ENCODE results near the gene FCRLB.

DNA sequence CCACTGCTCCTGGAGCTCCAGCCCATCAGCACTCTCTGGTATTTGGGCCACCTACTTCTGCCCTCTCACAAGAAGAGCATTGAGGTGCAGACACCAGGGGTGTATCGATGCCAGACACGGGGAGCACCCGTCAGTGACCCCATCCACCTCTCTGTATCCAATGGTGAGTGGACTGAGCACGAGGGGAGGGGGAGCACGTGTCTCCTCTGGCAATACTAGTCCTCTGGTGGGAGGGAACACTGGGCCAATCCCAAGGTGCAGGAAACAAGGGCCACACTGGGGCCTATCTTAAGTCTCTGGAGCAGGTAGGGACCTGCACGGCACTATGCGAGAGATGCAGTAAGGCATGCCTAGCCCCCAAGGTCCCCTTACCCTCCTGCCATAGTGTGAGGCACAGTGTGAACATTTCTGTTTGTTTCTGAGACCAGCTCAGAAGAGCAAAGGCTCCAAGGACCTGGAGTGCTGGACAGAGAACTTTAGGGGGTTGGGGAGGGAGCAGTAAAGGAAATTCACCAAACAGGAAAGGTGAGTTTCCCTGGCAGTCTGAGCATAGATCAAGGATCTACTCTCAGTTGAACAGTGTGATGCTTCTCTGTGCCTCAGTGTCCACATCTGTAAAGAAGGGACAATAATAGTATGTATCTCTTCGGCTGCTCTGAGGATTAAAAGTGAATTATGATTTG is 2.3 kb downstream of the FCRLB start:
- TF ChIP-seq, protein P1, sequence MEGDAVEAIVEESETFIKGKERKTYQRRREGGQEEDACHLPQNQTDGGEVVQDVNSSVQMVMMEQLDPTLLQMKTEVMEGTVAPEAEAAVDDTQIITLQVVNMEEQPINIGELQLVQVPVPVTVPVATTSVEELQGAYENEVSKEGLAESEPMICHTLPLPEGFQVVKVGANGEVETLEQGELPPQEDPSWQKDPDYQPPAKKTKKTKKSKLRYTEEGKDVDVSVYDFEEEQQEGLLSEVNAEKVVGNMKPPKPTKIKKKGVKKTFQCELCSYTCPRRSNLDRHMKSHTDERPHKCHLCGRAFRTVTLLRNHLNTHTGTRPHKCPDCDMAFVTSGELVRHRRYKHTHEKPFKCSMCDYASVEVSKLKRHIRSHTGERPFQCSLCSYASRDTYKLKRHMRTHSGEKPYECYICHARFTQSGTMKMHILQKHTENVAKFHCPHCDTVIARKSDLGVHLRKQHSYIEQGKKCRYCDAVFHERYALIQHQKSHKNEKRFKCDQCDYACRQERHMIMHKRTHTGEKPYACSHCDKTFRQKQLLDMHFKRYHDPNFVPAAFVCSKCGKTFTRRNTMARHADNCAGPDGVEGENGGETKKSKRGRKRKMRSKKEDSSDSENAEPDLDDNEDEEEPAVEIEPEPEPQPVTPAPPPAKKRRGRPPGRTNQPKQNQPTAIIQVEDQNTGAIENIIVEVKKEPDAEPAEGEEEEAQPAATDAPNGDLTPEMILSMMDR (IDR thresholded peaks at IDR 0.05), result no peak
- TF ChIP-seq POLR2AphosphoS5 (IDR thresholded peaks at IDR 0.05; ENCODE audit: low read depth, low read length) (no peak), SIN3A (IDR thresholded peaks at IDR 0.05; ENCODE audit: borderline replicate concordance, insufficient read depth, low read depth, low read length) (no peak), REST (IDR thresholded peaks at IDR 0.05; ENCODE audit: insufficient read depth in 1 of 2, low read depth in 2 of 2, low read length in 1 of 2) (no peak)

Data from Panc1 (cell line).